WTC11 (cell line): Measurements from ENCODE around the gene ELFN2. TPM values are rescaled to one million over a fixed set of nuclear protein-coding genes. Genes with fewer than 3 reads are reported as not detected.
A peak's percentile ranks its signal among the peaks of the same experiment; 100 is the strongest.

ENCODE experiments used
- ATAC-seq: fragments of 200-7000 bp; cut with Tn5 transposase; 2 replicates; pipeline ENCODE4 v1.10.0; 2021; ENCODE audit warnings: mild to moderate bottlenecking, moderate library complexity
- CTCF ChIA-PET: fragments of 300-600 bp; sonication (Branson Sonifier 250); formaldehyde crosslinking; loops from one replicate; lab custom pipeline; 2021; ENCODE audit warnings: antibody characterized with exemption; lab: Charles Lee
- POLR2A ChIA-PET: fragments of 350-600 bp; sonication (Branson Sonifier 250); formaldehyde crosslinking; loops from one replicate; lab custom pipeline; 2021; ENCODE audit warnings: antibody characterized with exemption; lab: Charles Lee
- DNase-seq: peaks from one replicate; pipeline ENCODE4 v3.0.0; 2021; ENCODE audit warnings: low spot score
- H3K27ac Mint-ChIP-seq: 2 replicates; pipeline ENCODE4 v1.8.0; 2021; ENCODE audit warnings: mixed read lengths
- H3K27me3 Mint-ChIP-seq: 2 replicates; pipeline ENCODE4 v1.8.0; 2021; ENCODE audit warnings: low read depth, mild to moderate bottlenecking, moderate library complexity, mixed read lengths
- H3K36me3 Mint-ChIP-seq: 2 replicates; pipeline ENCODE4 v1.8.0; 2021; ENCODE audit warnings: mixed read lengths
- H3K4me1 Mint-ChIP-seq: 2 replicates; pipeline ENCODE4 v1.8.0; 2022; ENCODE audit warnings: mixed read lengths
- H3K4me3 Mint-ChIP-seq: 2 replicates; pipeline ENCODE4 v1.8.0; 2021; ENCODE audit warnings: mild to moderate bottlenecking, moderate library complexity, mixed read lengths
- H3K9me3 Mint-ChIP-seq: 2 replicates; pipeline ENCODE4 v1.8.0; 2021; ENCODE audit warnings: mixed read lengths
- CBFB ChIP-seq: sonication (generic); formaldehyde crosslinking; IDR thresholded peaks from 2 replicates; pipeline ENCODE4 v1.8.1; 2022; ENCODE audit warnings: mild to moderate bottlenecking, low read depth, missing genetic modification reagents
- CREB1 ChIP-seq: sonication (generic); formaldehyde crosslinking; IDR thresholded peaks from 2 replicates; pipeline ENCODE4 v1.8.0; 2023; ENCODE audit warnings: mild to moderate bottlenecking, missing genetic modification reagents
- E2F1 ChIP-seq: sonication (generic); formaldehyde crosslinking; IDR thresholded peaks from 2 replicates; pipeline ENCODE4 v1.8.0; 2022; ENCODE audit warnings: mild to moderate bottlenecking, missing genetic modification reagents
- ERG ChIP-seq: fragments of 250-450 bp; sonication (Bioruptor Pico); IDR thresholded peaks from 2 replicates; pipeline ENCODE4 v1.8.0; 2021; ENCODE audit warnings: mild to moderate bottlenecking
- FOXK1 ChIP-seq: sonication (generic); formaldehyde crosslinking; IDR thresholded peaks from 2 replicates; pipeline ENCODE4 v1.8.0; 2022; ENCODE audit warnings: mild to moderate bottlenecking, moderate library complexity, missing genetic modification reagents
- FOXP1 ChIP-seq: sonication (generic); formaldehyde crosslinking; IDR thresholded peaks from 2 replicates; pipeline ENCODE4 v1.8.0; 2022; ENCODE audit warnings: missing genetic modification reagents, mild to moderate bottlenecking, moderate library complexity, borderline replicate concordance
- FOXP4 ChIP-seq: sonication (generic); formaldehyde crosslinking; IDR thresholded peaks from 2 replicates; pipeline ENCODE4 v1.8.0; 2022; ENCODE audit warnings: mild to moderate bottlenecking, missing genetic modification reagents
- GABPB1 ChIP-seq: sonication (generic); formaldehyde crosslinking; IDR thresholded peaks from 2 replicates; pipeline ENCODE4 v1.8.1; 2023; ENCODE audit warnings: mild to moderate bottlenecking, missing genetic modification reagents
- GTF2I ChIP-seq: fragments of 250-450 bp; sonication (Bioruptor Pico); conservative IDR thresholded peaks from 2 replicates; pipeline ENCODE4 v1.4.0; 2021; ENCODE audit warnings: mild to moderate bottlenecking
- HMGA2 ChIP-seq: fragments of 250-450 bp; sonication (Bioruptor Pico); IDR thresholded peaks from 2 replicates; pipeline ENCODE4 v1.4.0; 2021; ENCODE audit warnings: mild to moderate bottlenecking, moderate library complexity
- IRF1 ChIP-seq: sonication (generic); formaldehyde crosslinking; IDR thresholded peaks from 2 replicates; pipeline ENCODE4 v1.8.0; 2023; ENCODE audit warnings: missing genetic modification reagents
- IRF2 ChIP-seq: sonication (generic); formaldehyde crosslinking; IDR thresholded peaks from 2 replicates; pipeline ENCODE4 v1.8.0; 2022; ENCODE audit warnings: low read depth, missing genetic modification reagents, borderline replicate concordance
- JAZF1 ChIP-seq: fragments of 250-450 bp; sonication (Bioruptor Pico); IDR thresholded peaks from 2 replicates; pipeline ENCODE4 v1.9.0; 2021; ENCODE audit warnings: moderate library complexity, mild to moderate bottlenecking, inconsistent platforms
- MYBL2 ChIP-seq: sonication (generic); formaldehyde crosslinking; IDR thresholded peaks from 2 replicates; pipeline ENCODE4 v1.8.1; 2023; ENCODE audit warnings: mild to moderate bottlenecking, moderate library complexity, missing genetic modification reagents
- NFATC4 ChIP-seq: fragments of 250-450 bp; sonication (Bioruptor Pico); IDR thresholded peaks from 2 replicates; pipeline ENCODE4 v1.9.0; 2021; ENCODE audit warnings: mild to moderate bottlenecking
- NFE2L1 ChIP-seq: sonication (generic); formaldehyde crosslinking; IDR thresholded peaks from 2 replicates; pipeline ENCODE4 v1.8.1; 2023; ENCODE audit warnings: missing genetic modification reagents
- NR2C2 ChIP-seq: sonication (generic); formaldehyde crosslinking; IDR thresholded peaks from 2 replicates; pipeline ENCODE4 v1.8.0; 2022; ENCODE audit warnings: mild to moderate bottlenecking, missing genetic modification reagents
- OVOL2 ChIP-seq: fragments of 250-450 bp; sonication (Bioruptor Pico); IDR thresholded peaks from 2 replicates; pipeline ENCODE4 v1.9.0; 2021; ENCODE audit warnings: mild to moderate bottlenecking, borderline replicate concordance
- SMAD3 ChIP-seq: sonication (generic); formaldehyde crosslinking; IDR thresholded peaks from 2 replicates; pipeline ENCODE4 v1.8.0; 2022; ENCODE audit warnings: missing genetic modification reagents, mild to moderate bottlenecking, borderline replicate concordance
- SMAD4 ChIP-seq: sonication (generic); formaldehyde crosslinking; IDR thresholded peaks from 2 replicates; pipeline ENCODE4 v1.8.0; 2022; ENCODE audit warnings: mild to moderate bottlenecking, missing genetic modification reagents
- TCF7 ChIP-seq: sonication (generic); formaldehyde crosslinking; IDR thresholded peaks from 2 replicates; pipeline ENCODE4 v1.8.0; 2022; ENCODE audit warnings: mild to moderate bottlenecking, low read depth, missing genetic modification reagents, moderate library complexity
- USF2 ChIP-seq: sonication (generic); formaldehyde crosslinking; IDR thresholded peaks from 2 replicates; pipeline ENCODE4 v1.8.1; 2023; ENCODE audit warnings: mild to moderate bottlenecking, missing genetic modification reagents, moderate library complexity
- ZNF263 ChIP-seq: sonication (generic); formaldehyde crosslinking; IDR thresholded peaks from 2 replicates; pipeline ENCODE4 v1.8.1; 2022; ENCODE audit warnings: low read depth, mild to moderate bottlenecking, moderate library complexity, missing genetic modification reagents
- ZNF396 ChIP-seq: fragments of 250-450 bp; sonication (Bioruptor Pico); IDR thresholded peaks from 2 replicates; pipeline ENCODE4 v1.8.0; 2021; ENCODE audit warnings: mild to moderate bottlenecking, moderate library complexity, borderline replicate concordance
- ZNF425 ChIP-seq: fragments of 250-450 bp; sonication (Bioruptor Pico); conservative IDR thresholded peaks from 2 replicates; pipeline ENCODE4 v1.9.0; 2021; ENCODE audit warnings: mild to moderate bottlenecking
- total RNA-seq: library from RNA; stranded (reverse); gene quantifications from 3 replicates; pipeline ENCODE4 v1.2.3, GENCODE V29; 2021

The ELFN2 gene
- total RNA-seq, 1 experiment from 2014 or later = 0.87 TPM

- Mint-ChIP-seq H3K4me3 (no peak overlapping the region), H3K27ac (peak overlapping the region; percentile 30; the same call in 1 of the 2 replicates), H3K36me3 (no peaks in the 10 kb centered on the region), H3K4me1 (peaks cover 3% of the 10 kb centered on the region), H3K27me3 (no peaks in the 10 kb centered on the region), H3K9me3 (no peaks in the 10 kb centered on the region)
- DNase-seq (no peak), ATAC-seq (no peak)
- ChIA-PET CTCF (interaction anchor here (1.3 to 2.7 kb wide), 3 partner anchors 60 to 76 kb away, joined by 4 to 8 read pairs (median 4); no protein-coding TSS in a partner anchor), POLR2A (interaction anchor here (0.7 kb wide), 1 partner anchor 37 kb away, joined by 3 read pairs; no protein-coding TSS in a partner anchor)
- TF ChIP-seq IRF2 (CRISPR knock-in tag) (no peak), TCF7 (CRISPR knock-in tag) (no peak), MYBL2 (CRISPR knock-in tag) (no peak), SMAD3 (no peak), CBFB (CRISPR knock-in tag) (no peak), FOXP4 (CRISPR knock-in tag) (no peak), USF2 (CRISPR knock-in tag) (no peak), IRF1 (CRISPR knock-in tag) (no peak), ZNF396 (CRISPR knock-in tag) (no peak), E2F1 (CRISPR knock-in tag) (no peak), GABPB1 (CRISPR knock-in tag) (no peak), NFE2L1 (CRISPR knock-in tag) (no peak), FOXP1 (CRISPR knock-in tag) (no peak), SMAD4 (no peak), NR2C2 (CRISPR knock-in tag) (no peak), HMGA2 (no peak), ERG (CRISPR knock-in tag) (no peak), CREB1 (no peak), ZNF263 (CRISPR knock-in tag) (no peak)
Measured at GRCh38 chr22:37396488-37397084, 30.7 kb downstream of the ELFN2 start.

- POLR2A ChIA-PET = no interaction called here
- ATAC-seq (no peak; the same call in 1 of the 2 replicates), DNase-seq (no peak)
- Mint-ChIP-seq H3K36me3 (no peaks in the 10 kb centered on the region), H3K9me3 (no peaks in the 10 kb centered on the region), H3K4me3 (no peak overlapping the region), H3K27ac (peak overlapping the region; percentile 74), H3K4me1 (no peaks in the 10 kb centered on the region; the same call in 1 of the 2 replicates), H3K27me3 (no peaks in the 10 kb centered on the region)
- CTCF ChIA-PET = no interaction called here
- TF ChIP-seq MYBL2 (CRISPR knock-in tag) = no peak
- no peak for TF ChIP-seq NFATC4 (CRISPR knock-in tag)
- TF ChIP-seq OVOL2 (CRISPR knock-in tag) = no peak
- TF ChIP-seq JAZF1 = no peak
- no peak for TF ChIP-seq FOXK1
- TF ChIP-seq USF2 (CRISPR knock-in tag) = no peak
- TF ChIP-seq ZNF425 = no peak
- no peak for TF ChIP-seq GTF2I
Measured at GRCh38 chr22:37394341-37394740, 32.9 kb downstream of the ELFN2 start.
